ENCODE data around the gene CTNNA2.

DNA sequence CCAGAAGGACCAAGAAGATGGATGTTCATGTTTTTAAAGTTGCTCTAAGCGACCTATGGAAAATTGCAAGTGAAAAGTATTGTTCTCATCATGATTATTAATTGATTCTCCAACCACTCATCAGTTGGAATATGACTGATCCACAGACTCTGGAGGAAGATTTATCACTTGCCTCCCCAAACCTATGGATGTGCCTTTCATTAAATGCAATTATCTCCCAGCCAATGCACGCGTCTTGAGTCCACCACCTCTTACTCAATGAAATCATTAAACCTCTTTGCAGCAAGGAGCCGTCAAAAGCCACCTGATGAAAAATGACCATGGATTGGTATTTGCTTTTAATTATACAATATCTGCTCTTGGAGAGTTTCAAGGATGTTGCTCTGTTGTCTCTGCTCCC is 626.1 kb downstream of the CTNNA2 start:
- TF ChIP-seq, protein P1, sequence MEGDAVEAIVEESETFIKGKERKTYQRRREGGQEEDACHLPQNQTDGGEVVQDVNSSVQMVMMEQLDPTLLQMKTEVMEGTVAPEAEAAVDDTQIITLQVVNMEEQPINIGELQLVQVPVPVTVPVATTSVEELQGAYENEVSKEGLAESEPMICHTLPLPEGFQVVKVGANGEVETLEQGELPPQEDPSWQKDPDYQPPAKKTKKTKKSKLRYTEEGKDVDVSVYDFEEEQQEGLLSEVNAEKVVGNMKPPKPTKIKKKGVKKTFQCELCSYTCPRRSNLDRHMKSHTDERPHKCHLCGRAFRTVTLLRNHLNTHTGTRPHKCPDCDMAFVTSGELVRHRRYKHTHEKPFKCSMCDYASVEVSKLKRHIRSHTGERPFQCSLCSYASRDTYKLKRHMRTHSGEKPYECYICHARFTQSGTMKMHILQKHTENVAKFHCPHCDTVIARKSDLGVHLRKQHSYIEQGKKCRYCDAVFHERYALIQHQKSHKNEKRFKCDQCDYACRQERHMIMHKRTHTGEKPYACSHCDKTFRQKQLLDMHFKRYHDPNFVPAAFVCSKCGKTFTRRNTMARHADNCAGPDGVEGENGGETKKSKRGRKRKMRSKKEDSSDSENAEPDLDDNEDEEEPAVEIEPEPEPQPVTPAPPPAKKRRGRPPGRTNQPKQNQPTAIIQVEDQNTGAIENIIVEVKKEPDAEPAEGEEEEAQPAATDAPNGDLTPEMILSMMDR (IDR thresholded peaks at IDR 0.05) = no peak
- TF ChIP-seq POLR2AphosphoS5 (IDR thresholded peaks at IDR 0.05) = no peak
